OCI-LY3 (cell line): Measurements from ENCODE around the gene BANP.
"Not testable (repeated sequence)": the region's sequence is repeated elsewhere in the genome, so short reads cannot be mapped to it uniquely, and the experiment has no call there.

Source experiments
- CTCF ChIP-seq: fragments of 200-600, 300-600 bp; sonication (generic); IDR thresholded peaks from 2 replicates; pipeline ENCODE4 v1.5.1; 2014; ENCODE audit warnings: antibody characterized with exemption, low read length, low read depth
- EZH2phosphoT487 ChIP-seq: fragments of 200-600 bp; shearing (Covaris generic); IDR thresholded peaks from 2 replicates; pipeline ENCODE4 v1.6.1; 2018; ENCODE audit warnings: antibody characterized with exemption, mixed run types, low read depth

DNA sequence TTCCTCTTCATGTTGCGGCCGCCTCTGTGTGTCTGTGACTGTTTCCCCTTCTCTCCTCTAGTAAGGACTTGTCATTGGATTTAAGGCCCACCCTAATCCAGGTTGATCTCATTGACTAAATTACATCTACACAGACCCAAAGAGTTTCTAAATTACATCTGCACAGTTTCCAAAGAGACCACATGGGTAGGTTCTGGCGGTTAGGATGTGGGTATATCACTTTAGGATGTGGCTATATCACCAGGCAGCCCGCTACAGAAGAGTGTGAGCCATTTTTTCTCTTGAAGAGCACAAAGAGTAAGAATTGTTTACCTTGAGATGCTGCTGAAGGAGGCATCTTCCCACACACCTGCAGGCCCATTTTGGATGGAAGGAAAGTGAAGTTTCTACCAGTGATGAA, 30.1 kb downstream of the BANP start:
- TF ChIP-seq CTCF, EZH2phosphoT487: not testable (repeated sequence)
